HG03066 (cell line): ENCODE measurements around the gene CALHM1.
"Not testable (repeated sequence)": the region's sequence is repeated elsewhere in the genome, so short reads cannot be mapped to it uniquely, and the experiment has no call there.

Source experiments
- ATAC-seq: cut with Tn5 transposase; IDR thresholded peaks from one replicate; pipeline ENCODE4 v1.9.1; 2021; ENCODE audit warnings: low read depth; ENCODE audit not compliant: unreplicated experiment

Gene CALHM1

GRCh38 chr10:103487410-103487708 lies 28.7 kb upstream of the CALHM1 start:
- ATAC-seq: no peak

DNA sequence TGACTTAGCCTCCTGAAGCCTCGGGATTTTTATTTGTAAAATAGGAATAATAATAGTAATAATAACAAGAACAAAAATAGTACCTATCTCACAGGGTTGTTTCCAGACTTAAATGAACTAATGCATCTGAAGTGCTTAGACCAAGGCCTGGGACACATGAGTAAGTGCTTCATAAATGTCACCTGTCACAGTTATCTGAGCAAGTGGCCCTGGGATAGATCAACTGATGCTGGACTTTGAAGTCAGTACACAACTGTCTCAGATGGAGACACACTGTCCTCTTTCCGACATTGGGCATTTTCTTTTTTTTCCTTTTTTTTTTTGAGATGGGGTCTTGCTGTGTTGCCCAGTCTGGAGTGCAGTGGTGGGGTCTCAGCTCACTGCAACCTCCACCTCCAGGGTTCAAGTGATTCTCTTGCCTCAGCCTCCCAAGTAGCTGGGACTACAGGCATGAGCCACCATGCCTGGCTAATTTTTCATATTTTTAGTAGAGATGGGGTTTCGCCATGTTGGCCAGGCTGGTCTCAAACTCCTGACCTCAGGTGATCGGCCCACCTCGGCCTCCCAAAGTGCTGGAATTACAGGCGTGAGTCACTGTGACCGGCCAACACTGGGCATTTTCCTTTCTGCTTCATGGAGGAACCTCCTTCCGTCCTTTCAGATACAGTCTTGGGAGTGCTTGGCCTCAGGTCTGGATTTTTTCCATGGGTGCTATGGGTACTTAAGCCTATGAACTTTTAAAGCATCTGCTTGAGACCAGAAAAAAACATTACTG lies 28.1 kb upstream of the CALHM1 start:
- not testable (repeated sequence) for ATAC-seq

DNA sequence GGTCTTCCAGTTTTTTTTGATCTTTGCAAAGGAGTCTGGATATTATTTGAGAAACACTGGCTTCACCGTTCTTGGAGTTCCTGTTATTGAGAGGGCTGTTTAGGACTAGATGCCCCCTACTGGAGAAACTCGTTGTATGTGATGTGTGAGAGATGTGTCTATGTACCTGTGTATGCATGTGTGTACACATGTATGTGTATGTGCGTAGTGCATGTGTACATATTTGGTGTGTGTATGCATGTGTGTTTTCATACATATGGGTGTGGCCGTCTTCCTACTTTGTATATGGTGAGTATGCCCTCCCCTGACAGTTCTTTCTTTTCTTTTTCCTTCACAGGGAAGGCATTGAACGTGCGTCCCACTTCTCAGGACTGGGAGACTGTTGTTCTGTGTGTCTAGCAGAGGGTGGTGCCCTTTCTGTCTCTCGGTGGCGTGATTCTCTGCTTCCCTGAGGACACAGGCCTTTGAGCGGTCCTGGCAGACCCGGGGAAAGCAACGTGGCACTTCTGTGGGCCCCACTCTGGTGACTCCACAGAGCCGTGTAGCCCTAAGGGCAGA lies 23.4 kb upstream of the CALHM1 start:
- ATAC-seq: no peak

DNA sequence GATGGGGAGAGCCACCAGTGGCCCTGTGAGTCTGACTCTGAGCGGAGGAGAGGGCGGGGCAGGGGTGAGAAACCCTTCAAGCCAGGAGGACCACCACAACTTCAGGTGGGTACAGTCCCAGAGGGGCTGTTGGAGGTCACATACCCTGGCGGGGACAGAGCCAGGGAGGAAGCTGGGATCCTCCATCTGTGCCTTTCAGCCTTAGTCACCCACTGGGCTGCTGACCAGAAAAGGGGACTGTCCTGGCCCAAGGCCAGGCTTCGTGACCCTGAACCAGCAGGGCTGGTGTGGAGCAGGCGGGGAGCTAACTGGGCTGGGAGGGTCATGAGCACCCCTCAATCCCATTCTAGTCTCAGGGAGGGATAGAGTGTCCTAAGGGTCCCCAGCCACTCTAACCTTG lies 21.8 kb upstream of the CALHM1 start:
- no peak for ATAC-seq

GRCh38 chr10:103479135-103479534 lies 20.4 kb upstream of the CALHM1 start, which contains the start of gene CALHM3:
TSS of gene CALHM3 (minus strand) at chr10:103479240. CDS start at chr10:103479032, 208 bp downstream.
- ATAC-seq: no peak

- no peak for ATAC-seq
These were observed 20.0 kb upstream of the CALHM1 start for GRCh38 chr10:103478671-103479070.

DNA sequence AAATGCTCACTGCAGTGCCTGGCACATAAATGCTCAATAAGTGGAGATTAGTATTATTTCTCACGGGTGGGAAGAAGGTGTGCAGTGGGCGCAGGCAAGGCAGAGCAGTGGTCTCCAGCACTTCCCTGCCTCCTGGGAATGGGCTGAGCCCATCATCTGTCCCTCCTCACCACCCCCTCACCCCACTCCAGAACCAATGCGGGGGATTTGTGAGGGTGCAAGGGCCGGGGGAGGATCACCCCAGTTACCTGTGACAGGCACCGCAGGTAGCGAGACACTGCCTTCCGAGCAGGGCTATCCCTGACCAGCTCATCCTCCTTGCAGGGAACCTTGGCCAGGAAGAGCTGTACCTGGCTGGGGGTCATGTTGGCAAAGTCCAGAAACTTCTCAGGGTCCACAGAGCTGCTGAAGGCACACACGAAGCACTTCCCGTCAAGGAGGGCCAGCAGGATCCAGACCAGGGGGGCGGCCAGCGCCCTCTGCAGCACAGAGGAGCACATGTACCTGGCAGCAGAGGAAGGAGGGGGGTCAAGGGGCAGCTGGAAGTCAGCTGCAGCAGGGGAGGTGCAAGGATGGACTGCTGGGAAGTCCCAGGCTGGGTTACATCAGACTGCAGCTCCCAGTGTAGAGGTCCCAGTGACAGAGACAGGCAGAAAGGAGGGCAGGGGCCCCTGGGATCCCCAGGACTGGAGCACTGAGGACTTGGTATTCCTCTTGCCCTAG lies 17.5 kb upstream of the CALHM1 start:
- ATAC-seq: no peak

- no peak for ATAC-seq
These were observed 16.7 kb upstream of the CALHM1 start for GRCh38 chr10:103475437-103475836.

DNA sequence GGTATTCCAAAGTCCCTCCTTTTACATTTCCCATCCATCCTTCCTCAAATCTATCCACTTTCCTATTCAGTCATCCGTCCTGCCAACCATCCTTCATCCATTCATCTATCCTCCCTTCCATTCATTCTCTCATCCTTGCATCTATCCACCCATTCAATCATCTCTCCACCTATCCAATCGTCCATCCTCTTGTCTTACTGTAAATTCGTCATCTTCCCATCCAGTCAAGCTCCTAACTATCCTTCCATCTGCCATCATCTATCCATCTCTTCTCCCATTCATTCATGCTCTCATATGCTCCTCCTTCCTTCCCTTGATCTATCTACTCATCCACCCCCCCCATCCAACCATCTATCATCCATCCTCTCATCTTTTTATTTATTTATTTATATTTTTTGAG lies 15.4 kb upstream of the CALHM1 start:
- no peak for ATAC-seq

DNA sequence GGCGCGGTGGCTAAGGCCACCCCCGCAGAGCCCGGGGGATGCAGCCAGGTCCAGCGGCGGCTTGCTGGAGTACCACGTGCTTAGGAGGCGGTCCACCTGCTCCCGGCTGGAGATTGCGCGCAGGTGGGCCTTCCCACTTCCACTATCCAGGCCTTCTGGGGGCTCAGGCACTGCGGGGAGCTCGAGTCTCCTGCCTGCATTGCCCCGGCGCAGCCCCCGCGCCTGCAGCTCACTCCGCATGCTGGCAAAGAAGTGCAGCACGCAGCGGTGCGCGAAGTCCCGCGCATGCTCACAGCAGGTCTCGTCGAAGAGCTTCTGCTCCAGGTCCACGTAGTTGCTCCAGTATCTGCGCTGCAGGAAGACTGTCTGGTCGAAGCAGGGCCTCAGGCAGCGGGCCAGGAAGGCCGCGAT lies 14.6 kb upstream of the CALHM1 start:
- ATAC-seq: no peak

DNA sequence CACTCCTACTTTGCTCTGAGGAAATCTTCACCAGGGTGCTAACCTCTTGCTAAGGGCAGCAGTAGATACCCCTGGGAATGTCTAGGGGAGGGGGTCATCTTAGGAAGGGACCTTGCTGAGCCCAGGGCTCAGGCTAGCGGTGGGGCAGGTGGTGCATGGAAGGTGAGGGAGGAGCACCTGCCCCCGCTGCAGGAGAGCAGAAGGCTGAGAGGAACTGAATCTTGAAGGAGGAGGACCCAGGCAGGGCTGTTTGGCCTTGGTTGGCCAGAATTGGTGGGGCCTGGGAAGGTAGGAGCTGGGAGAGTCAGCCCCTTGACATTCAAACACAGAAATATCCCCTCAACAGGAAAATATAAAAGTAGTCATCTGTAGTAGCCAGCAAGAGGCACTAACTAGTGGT lies 13.3 kb upstream of the CALHM1 start:
- no peak for ATAC-seq

DNA sequence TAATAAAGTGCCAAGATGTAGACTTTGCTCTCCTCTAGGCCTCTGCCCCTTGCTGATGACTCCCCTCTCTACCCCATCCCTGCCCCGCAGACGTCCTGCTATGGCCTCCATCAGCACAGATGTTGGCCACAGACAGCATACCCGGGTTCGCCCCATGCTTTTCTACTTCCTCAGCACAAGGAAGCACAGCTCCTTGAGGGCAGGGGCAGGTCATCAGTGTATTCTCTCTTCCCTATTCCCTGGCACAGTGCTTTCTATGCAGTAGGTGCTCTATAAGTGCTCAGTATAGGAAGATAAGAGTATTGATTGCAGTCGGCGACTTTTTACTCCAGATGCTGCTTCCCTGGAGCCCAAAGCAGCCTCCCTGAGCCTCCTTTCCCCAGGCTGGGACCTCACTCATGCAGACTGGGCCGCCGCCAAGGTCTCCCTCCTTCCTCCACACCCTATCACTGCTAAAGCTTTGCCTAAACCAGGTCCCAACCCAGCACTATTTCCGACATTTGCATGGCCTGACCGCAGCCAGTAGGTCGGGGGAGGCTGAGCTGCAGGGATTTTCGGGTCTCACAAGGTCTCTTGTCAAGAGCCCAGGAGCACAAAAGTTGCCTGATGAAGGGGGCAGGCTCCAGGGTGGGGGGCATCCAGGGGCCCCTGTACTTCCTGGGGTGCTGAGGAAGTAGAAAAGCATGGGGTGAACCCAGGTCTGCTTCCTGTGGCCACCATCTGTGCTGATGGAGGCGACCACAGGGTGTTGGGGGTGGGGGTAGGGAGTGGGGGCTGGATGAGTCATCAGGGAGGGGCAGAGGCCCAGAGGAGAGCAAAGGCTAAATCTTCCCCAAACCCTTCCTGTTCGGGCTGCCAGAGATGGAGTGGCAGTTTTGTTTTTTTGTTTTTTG lies 12.3 kb upstream of the CALHM1 start:
- ATAC-seq: peak; percentile 80

- ATAC-seq: no peak
These were observed 10.5 kb upstream of the CALHM1 start for GRCh38 chr10:103469201-103469600.

DNA sequence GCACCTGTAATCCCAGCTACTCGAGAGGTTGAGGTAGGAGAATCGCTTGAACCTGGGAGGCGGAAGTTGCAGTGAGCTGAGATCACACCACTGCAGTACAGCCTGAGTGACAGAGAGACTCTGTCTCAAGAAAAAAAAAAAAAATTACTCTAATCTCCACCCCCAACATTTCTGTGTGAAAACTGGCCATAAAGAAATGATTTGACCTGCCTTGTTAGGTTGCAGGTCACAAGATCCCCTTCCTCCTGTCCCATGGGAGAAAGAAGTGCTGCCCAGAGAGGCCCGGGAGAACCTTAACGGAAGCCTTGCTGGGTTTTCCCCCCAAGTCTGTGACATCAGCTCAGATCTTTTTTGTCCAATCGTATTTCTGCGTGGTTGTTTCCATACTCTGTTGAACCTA lies 8.7 kb upstream of the CALHM1 start:
- ATAC-seq: no peak

- no peak for ATAC-seq
These were observed 8.0 kb upstream of the CALHM1 start for GRCh38 chr10:103466734-103467133.

DNA sequence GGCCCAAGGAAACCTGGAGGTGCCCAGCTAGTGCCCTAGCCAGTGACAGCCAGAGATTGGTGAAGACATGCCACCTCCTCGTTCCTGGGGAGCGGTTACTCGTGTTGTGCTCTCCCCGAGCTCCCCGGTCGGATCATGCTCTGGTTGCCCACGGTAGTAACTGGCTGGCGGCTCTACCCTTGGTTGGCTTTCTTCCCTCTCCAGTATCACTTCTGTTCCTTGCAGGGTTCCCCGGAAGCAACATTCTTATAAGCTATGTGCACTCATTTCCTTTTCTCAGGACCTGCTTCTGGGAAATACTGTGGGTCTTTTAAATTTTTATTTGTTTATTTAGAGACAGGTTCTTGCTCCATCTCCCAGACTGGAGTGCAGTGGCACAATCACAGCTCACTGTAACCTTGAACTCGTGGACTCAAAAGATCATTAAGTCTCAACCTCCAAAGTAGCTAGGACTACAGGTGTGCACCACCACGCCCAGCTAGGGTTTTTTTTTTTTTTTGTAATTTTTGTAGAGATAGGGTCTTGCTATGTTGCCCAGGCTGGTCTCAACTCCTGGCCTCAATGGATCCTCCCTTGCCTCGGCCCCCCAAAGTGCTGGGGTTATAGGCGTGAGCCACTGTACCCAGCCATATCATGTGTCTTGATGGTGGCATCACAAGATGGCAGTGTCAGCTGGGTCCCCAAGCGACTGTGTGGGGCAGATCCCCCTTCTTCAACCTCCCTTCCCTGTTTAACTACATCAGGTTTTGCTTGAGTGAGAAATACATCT lies 6.9 kb upstream of the CALHM1 start:
- no peak for ATAC-seq

DNA sequence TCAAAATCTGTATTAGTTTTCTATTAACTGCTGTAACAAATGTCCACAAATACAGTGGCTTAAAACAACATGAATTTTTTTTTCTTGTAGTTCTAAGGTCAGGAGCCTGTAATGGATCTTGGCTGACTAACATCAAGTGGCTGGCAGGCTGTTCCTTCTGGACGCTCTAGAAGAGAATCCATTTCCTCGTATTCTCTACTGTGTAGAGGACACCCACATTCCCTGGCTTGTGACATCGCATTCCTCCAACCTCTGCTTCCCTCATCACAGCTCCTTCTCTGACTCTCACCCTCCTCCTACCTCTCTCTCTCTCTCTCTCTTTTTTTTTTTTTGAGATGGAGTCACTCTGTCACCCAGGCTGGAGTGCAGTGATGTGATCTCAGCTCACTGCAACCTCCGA lies 4.8 kb upstream of the CALHM1 start:
- no peak for ATAC-seq

- ATAC-seq: no peak
These were observed 915 bp upstream of the CALHM1 start for GRCh38 chr10:103459615-103460014.

- ATAC-seq: no peak
These were observed 660 bp downstream of the CALHM1 start for GRCh38 chr10:103457896-103458583.
